Measurements from ENCODE around the gene CFAP53.

CFAP53 gene

DNA sequence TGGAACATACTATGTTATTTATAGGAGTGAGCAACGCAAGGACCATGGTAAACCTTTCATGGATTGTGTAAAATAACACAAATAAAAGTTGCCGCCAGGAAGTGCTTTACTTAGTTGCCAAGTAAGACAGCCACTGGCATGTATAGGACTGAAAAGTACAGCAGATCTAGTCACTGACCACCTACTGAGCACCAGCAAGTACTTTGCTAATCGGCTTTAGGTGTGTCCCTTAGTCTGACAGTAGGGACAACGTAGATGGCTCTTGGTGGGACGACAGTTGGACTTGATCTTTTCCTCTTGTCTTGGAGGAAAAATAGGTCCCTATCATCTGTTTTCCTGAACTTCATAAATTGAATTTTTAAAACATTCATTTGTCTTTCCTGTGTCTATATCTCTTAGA, 34.8 kb upstream of the CFAP53 start (continued):
- TF ChIP-seq PATZ1 (CRISPR knock-in tag; IDR thresholded peaks at IDR 0.05; ENCODE audit: borderline replicate concordance) = no peak

- ATAC-seq = no peak
- no peak for TF ChIP-seq RARB (CRISPR knock-in tag; IDR thresholded peaks at IDR 0.05)
- no peak for TF ChIP-seq SNAI2 (CRISPR knock-in tag; IDR thresholded peaks at IDR 0.05)
- TF ChIP-seq ZFP30 (CRISPR knock-in tag; IDR thresholded peaks at IDR 0.05) = no peak
- TF ChIP-seq CSDC2 (CRISPR knock-in tag; IDR thresholded peaks at IDR 0.05) = no peak
Measured at GRCh38 chr18:50299626-50300388, 33.5 kb upstream of the CFAP53 start.

- ATAC-seq = no peak; the same call in 1 of the 3 replicates
- TF ChIP-seq PATZ1 (CRISPR knock-in tag; IDR thresholded peaks at IDR 0.05; ENCODE audit: borderline replicate concordance) (no peak), OSR1 (CRISPR knock-in tag; IDR thresholded peaks at IDR 0.05) (no peak), ZFP3 (CRISPR knock-in tag; IDR thresholded peaks at IDR 0.05) (no peak), ZNF70 (CRISPR knock-in tag; IDR thresholded peaks at IDR 0.05) (no peak), ZNF8 (CRISPR knock-in tag; IDR thresholded peaks at IDR 0.05) (no peak), ISL1 (CRISPR knock-in tag; IDR thresholded peaks at IDR 0.05) (no peak), ARNTL (CRISPR knock-in tag; IDR thresholded peaks at IDR 0.05; ENCODE audit: borderline replicate concordance, low read depth) (no peak), RARB (CRISPR knock-in tag; IDR thresholded peaks at IDR 0.05) (no peak), GLIS3 (CRISPR knock-in tag; IDR thresholded peaks at IDR 0.05) (no peak), TSHZ2 (CRISPR knock-in tag; IDR thresholded peaks at IDR 0.05) (no peak), SNAI2 (CRISPR knock-in tag; IDR thresholded peaks at IDR 0.05) (no peak), TOX (CRISPR knock-in tag; IDR thresholded peaks at IDR 0.05; ENCODE audit: borderline replicate concordance) (no peak), TCF4 (CRISPR knock-in tag; IDR thresholded peaks at IDR 0.05; ENCODE audit: borderline replicate concordance) (no peak), ZC3H10 (CRISPR knock-in tag; IDR thresholded peaks at IDR 0.05) (no peak)
Measured at GRCh38 chr18:50298443-50299284, 32.4 kb upstream of the CFAP53 start.

- peak; percentile 97 for ATAC-seq
- TF ChIP-seq ZC3H10 (CRISPR knock-in tag; IDR thresholded peaks at IDR 0.05) (no peak), TSHZ2 (CRISPR knock-in tag; IDR thresholded peaks at IDR 0.05) (0 out of 2 replicates have a peak, but pooled peaks have one; percentile 8)
Measured at GRCh38 chr18:50297621-50298442, 31.5 kb upstream of the CFAP53 start.

Measured in SK-N-SH treated with all-trans-retinoic acid at 6 μM for 48 hours (cell line).